ENCODE results near the gene RELN.
"Not testable (repeated sequence)": the region's sequence is repeated elsewhere in the genome, so short reads cannot be mapped to it uniquely, and the experiment has no call there.

Gene RELN

GRCh38 chr7:103793614-103794013 is 195.8 kb downstream of the RELN start:
- no peak for DNase-seq (ENCODE audit: low read depth in 2 of 2)

GRCh38 chr7:103791894-103792293 is 197.6 kb downstream of the RELN start:
- no peak for DNase-seq (ENCODE audit: low read depth in 2 of 2)

- not testable (repeated sequence) for DNase-seq (ENCODE audit: low read depth in 2 of 2)
These were observed 202.4 kb downstream of the RELN start for GRCh38 chr7:103787041-103787440.

- DNase-seq (ENCODE audit: low read depth in 2 of 2) = no peak
These were observed 204.7 kb downstream of the RELN start for GRCh38 chr7:103784646-103785286.

GRCh38 chr7:103781409-103781808 is 208.0 kb downstream of the RELN start:
- no peak for DNase-seq (ENCODE audit: low read depth in 2 of 2)

GRCh38 chr7:103780561-103780960 is 208.9 kb downstream of the RELN start:
- not testable (repeated sequence) for DNase-seq (ENCODE audit: low read depth in 2 of 2)

- DNase-seq (ENCODE audit: low read depth in 2 of 2) = no peak
These were observed 212.0 kb downstream of the RELN start for GRCh38 chr7:103777440-103777839.

- no peak for DNase-seq (ENCODE audit: low read depth in 2 of 2)
These were observed 215.7 kb downstream of the RELN start for GRCh38 chr7:103773726-103774125.

- no peak for DNase-seq (ENCODE audit: low read depth in 2 of 2)
These were observed 217.2 kb downstream of the RELN start for GRCh38 chr7:103772171-103772773.

GRCh38 chr7:103771294-103771693 is 218.2 kb downstream of the RELN start:
- DNase-seq (ENCODE audit: low read depth in 2 of 2) = no peak

- DNase-seq (ENCODE audit: low read depth in 2 of 2) = no peak
These were observed 222.8 kb downstream of the RELN start for GRCh38 chr7:103766660-103767059.

- DNase-seq (ENCODE audit: low read depth in 2 of 2) = no peak
These were observed 223.6 kb downstream of the RELN start for GRCh38 chr7:103765901-103766300.

GRCh38 chr7:103764901-103765300 is 224.6 kb downstream of the RELN start:
- DNase-seq (ENCODE audit: low read depth in 2 of 2) = no peak

GRCh38 chr7:103762877-103763276 is 226.6 kb downstream of the RELN start:
- DNase-seq (ENCODE audit: low read depth in 2 of 2) = no peak

GRCh38 chr7:103762065-103762760 is 227.2 kb downstream of the RELN start:
- no peak for DNase-seq (ENCODE audit: low read depth in 2 of 2)

GRCh38 chr7:103752995-103753394 is 236.5 kb downstream of the RELN start:
- DNase-seq (ENCODE audit: low read depth in 2 of 2) = no peak

- DNase-seq (ENCODE audit: low read depth in 2 of 2) = no peak
These were observed 238.1 kb downstream of the RELN start for GRCh38 chr7:103751311-103751880.

GRCh38 chr7:103748680-103749079 is 240.8 kb downstream of the RELN start:
- DNase-seq (ENCODE audit: low read depth in 2 of 2) = no peak

GRCh38 chr7:103735377-103735776 is 254.1 kb downstream of the RELN start:
- DNase-seq (ENCODE audit: low read depth in 2 of 2) = no peak

GRCh38 chr7:103731169-103731568 is 258.3 kb downstream of the RELN start:
- DNase-seq (ENCODE audit: low read depth in 2 of 2) = no peak

GRCh38 chr7:103729026-103729425 is 260.4 kb downstream of the RELN start:
- no peak for DNase-seq (ENCODE audit: low read depth in 2 of 2)

GRCh38 chr7:103727982-103728610 is 261.4 kb downstream of the RELN start:
- no peak for DNase-seq (ENCODE audit: low read depth in 2 of 2)

Data from stimulated activated CD8-positive, alpha-beta memory T cell treated with anti-CD3 and anti-CD28 coated beads, Interleukin-2, amount 100 ng/mL, for 1 hour (primary cell).